22Rv1 (cell line): ENCODE results near the gene PGS1.

Source experiments
- H3K27ac ChIP-seq: fragments of 450-650 bp; 2 replicates; pipeline ENCODE4 v1.5.1; 2017
- ZFX ChIP-seq: fragments of 450-650 bp; IDR thresholded peaks from 2 replicates; pipeline ENCODE4 v1.6.1; 2017; ENCODE audit warnings: antibody characterized with exemption, borderline replicate concordance
- TF ChIP-seq, protein P1 (sequence below): fragments of 450-650 bp; IDR thresholded peaks from 2 replicates; pipeline ENCODE4 v1.5.1; 2017; ENCODE audit warnings: mild to moderate bottlenecking

PGS1 gene

DNA sequence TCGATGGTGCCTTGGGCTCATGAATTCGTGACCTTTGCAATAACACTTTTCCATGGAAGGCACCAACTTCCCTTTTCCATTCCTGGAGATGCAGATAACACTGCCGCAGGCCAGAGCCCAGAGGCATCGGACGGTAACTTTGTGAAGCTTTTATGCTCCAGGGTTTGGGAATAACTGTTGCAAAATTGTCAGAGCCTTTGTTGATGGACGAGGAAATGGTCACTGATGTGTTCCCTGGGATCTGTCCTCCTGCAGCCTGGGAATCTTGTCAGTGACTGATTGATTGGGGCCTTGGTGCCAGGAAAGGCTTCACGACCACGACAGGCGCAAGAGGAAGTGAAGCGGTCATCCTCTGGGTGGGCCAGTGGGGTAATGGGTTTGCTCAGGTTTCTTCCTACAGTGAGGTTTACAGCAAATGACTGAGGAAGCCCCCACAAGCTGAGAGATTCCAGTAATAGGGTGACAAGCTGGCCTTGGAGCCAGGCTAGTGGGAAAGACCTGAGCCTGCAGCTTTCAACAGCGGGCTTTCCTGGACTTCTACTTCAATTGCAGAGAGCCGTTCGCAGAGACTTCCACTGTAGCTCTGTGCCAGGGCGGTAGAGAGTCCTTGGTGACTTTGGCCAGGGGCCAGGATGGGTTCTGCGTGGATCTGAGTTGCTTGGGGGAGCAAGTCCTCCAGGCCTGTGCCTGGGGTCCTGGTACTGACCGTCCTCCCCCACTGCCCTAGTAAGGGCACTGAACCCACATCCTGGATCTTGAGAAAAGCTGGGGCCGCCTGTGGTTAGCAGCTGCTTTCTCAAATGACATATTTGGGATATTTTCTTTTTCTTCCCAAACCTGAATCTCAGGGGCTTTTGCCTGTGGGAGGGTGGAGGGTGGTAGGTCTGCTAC lies 37.6 kb downstream of the PGS1 start:
- no peak for TF ChIP-seq ZFX
- TF ChIP-seq, protein P1, sequence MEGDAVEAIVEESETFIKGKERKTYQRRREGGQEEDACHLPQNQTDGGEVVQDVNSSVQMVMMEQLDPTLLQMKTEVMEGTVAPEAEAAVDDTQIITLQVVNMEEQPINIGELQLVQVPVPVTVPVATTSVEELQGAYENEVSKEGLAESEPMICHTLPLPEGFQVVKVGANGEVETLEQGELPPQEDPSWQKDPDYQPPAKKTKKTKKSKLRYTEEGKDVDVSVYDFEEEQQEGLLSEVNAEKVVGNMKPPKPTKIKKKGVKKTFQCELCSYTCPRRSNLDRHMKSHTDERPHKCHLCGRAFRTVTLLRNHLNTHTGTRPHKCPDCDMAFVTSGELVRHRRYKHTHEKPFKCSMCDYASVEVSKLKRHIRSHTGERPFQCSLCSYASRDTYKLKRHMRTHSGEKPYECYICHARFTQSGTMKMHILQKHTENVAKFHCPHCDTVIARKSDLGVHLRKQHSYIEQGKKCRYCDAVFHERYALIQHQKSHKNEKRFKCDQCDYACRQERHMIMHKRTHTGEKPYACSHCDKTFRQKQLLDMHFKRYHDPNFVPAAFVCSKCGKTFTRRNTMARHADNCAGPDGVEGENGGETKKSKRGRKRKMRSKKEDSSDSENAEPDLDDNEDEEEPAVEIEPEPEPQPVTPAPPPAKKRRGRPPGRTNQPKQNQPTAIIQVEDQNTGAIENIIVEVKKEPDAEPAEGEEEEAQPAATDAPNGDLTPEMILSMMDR = no peak
- H3K27ac ChIP-seq = no peak overlapping the region

GRCh38 chr17:78416791-78417530 lies 38.5 kb downstream of the PGS1 start:
- H3K27ac ChIP-seq = no peak overlapping the region
- TF ChIP-seq ZFX = no peak
- TF ChIP-seq, protein P1 = no peak

- TF ChIP-seq, protein P1 = no peak
- TF ChIP-seq ZFX = no peak
- no peak overlapping the region for H3K27ac ChIP-seq
Measured at GRCh38 chr17:78417531-78417909, 39.1 kb downstream of the PGS1 start.

GRCh38 chr17:78418326-78419026 lies 40.0 kb downstream of the PGS1 start:
- TF ChIP-seq, protein P1 = no peak
- TF ChIP-seq ZFX = no peak
- H3K27ac ChIP-seq = no peak overlapping the region

- no peak overlapping the region for H3K27ac ChIP-seq
- no peak for TF ChIP-seq ZFX
- TF ChIP-seq, protein P1 = no peak
Measured at GRCh38 chr17:78419970-78420815, 41.7 kb downstream of the PGS1 start.

DNA sequence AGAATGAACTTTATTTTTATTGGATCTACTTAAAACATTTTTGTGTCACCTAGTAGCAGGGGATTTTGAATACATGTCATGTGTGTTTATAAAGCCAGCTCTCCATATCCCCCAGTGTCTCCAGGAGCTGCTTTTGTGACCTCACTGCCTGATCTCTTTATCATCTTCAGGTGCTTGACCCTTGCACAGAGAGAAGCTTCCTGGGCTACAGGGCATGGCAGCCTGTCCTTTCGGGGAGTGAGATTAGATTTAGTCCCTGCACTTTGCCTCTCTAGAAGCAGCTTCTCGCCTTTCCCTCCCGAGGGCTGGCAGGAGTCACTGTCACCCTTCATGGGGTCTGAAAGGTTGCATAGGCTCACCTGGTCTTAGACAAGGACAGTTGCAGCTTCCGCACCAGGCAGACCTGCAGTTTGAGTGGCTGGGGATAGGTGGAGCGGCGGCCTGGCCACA lies 42.7 kb downstream of the PGS1 start:
- no peak for TF ChIP-seq ZFX
- TF ChIP-seq, protein P1 = no peak
- no peak overlapping the region for H3K27ac ChIP-seq
